Subcutaneous abdominal adipose tissue (tissue), 5 donors: Measurements from ENCODE around the gene SUPT3H.
"Not testable (repeated sequence)": the region's sequence is repeated elsewhere in the genome, so short reads cannot be mapped to it uniquely, and the experiment has no call there.

Source experiments
- H3K27ac ChIP-seq: one replicate; pipeline ENCODE4 v1.7.0; 2013; ENCODE audit warnings: low read depth, mild to moderate bottlenecking, inconsistent platforms, low read length, moderate library complexity
- H3K27me3 ChIP-seq, 5 donors: one replicate each; pipeline ENCODE4 v1.7.0; 2013; ENCODE audit warnings: low read length in 5 of 5, inconsistent platforms in 1 of 5; ENCODE audit not compliant: control insufficient read depth in 5 of 5, insufficient read depth in 4 of 5
- H3K36me3 ChIP-seq, 5 donors: one replicate each; pipeline ENCODE4 v1.7.0; 2013; ENCODE audit warnings: low read length in 5 of 5; ENCODE audit not compliant: control insufficient read depth in 5 of 5, insufficient read depth in 5 of 5
- H3K4me1 ChIP-seq, 5 donors: one replicate each; pipeline ENCODE4 v1.7.0; 2013; ENCODE audit warnings: low read length in 5 of 5, mild to moderate bottlenecking in 3 of 5, moderate library complexity in 1 of 5; ENCODE audit not compliant: control insufficient read depth in 5 of 5, insufficient read depth in 5 of 5
- H3K4me3 ChIP-seq, 5 donors: one replicate each; pipeline ENCODE4 v1.7.0; 2013; ENCODE audit warnings: low read length in 5 of 5, low read depth in 1 of 5
- H3K9ac ChIP-seq, 5 donors: one replicate each; pipeline ENCODE4 v1.7.0; 2013; ENCODE audit warnings: low read length in 5 of 5, mild to moderate bottlenecking in 4 of 5, moderate library complexity in 3 of 5
- H3K9me3 ChIP-seq, 5 donors: one replicate each; pipeline ENCODE4 v1.7.0; 2013; ENCODE audit warnings: low read length in 5 of 5; ENCODE audit not compliant: control insufficient read depth in 5 of 5
- donor health status: healthy.
- donor health status: healthy.
- donor health status: healthy.
- donor health status: healthy.
- donor health status: healthy.

The SUPT3H gene

GRCh38 chr6:45277741-45278140 lies 100.0 kb downstream of the SUPT3H start:
- H3K4me1 ChIP-seq, H3K9ac ChIP-seq, H3K27ac ChIP-seq, H3K36me3 ChIP-seq, H3K9me3 ChIP-seq, H3K4me3 ChIP-seq, H3K27me3 ChIP-seq: not testable (repeated sequence)

GRCh38 chr6:45275358-45275757 lies 102.4 kb downstream of the SUPT3H start:
- H3K4me3 ChIP-seq: no peak overlapping the region
- no peak overlapping the region for H3K27ac ChIP-seq
- no peaks in the 10 kb centered on the region for H3K36me3 ChIP-seq
- H3K9ac ChIP-seq: no peak overlapping the region
- no peaks in the 10 kb centered on the region for H3K27me3 ChIP-seq
- H3K4me1 ChIP-seq: no peaks in the 10 kb centered on the region
- peaks cover 0 to 5% (median 0%) of the 10 kb centered on the region in 5 donors for H3K9me3 ChIP-seq

GRCh38 chr6:45272626-45273025 lies 105.1 kb downstream of the SUPT3H start:
- H3K9me3 ChIP-seq: peaks cover 0 to 5% (median 0%) of the 10 kb centered on the region in 5 donors

GRCh38 chr6:45265246-45265645 lies 112.5 kb downstream of the SUPT3H start:
- Histone ChIP-seq H3K27me3 (no peaks in the 10 kb centered on the region), H3K36me3 (no peaks in the 10 kb centered on the region), H3K9ac (no peak overlapping the region), H3K4me1 (no peaks in the 10 kb centered on the region), H3K27ac (no peak overlapping the region), H3K9me3 (no peaks in the 10 kb centered on the region), H3K4me3 (no peak overlapping the region)

More at GRCh38 chr6:45272626-45273025, 105.1 kb downstream of the SUPT3H start:
- Histone ChIP-seq H3K27me3 (no peaks in the 10 kb centered on the region), H3K36me3 (no peaks in the 10 kb centered on the region), H3K4me3 (no peak overlapping the region), H3K4me1 (no peaks in the 10 kb centered on the region), H3K9ac (no peak overlapping the region), H3K27ac (no peak overlapping the region)

- Histone ChIP-seq H3K4me3 (no peak overlapping the region), H3K36me3 (no peaks in the 10 kb centered on the region), H3K27ac (no peak overlapping the region), H3K9me3 (no peaks in the 10 kb centered on the region), H3K27me3 (no peaks in the 10 kb centered on the region), H3K4me1 (no peaks in the 10 kb centered on the region), H3K9ac (no peak overlapping the region)
Observed at GRCh38 chr6:45260696-45261095, 117.0 kb downstream of the SUPT3H start.

GRCh38 chr6:45256697-45257695 lies 120.7 kb downstream of the SUPT3H start:
- no peak overlapping the region for H3K9ac ChIP-seq

GRCh38 chr6:45255434-45255833 lies 122.3 kb downstream of the SUPT3H start:
- Histone ChIP-seq H3K4me3 (no peak overlapping the region), H3K27me3 (no peaks in the 10 kb centered on the region), H3K9me3 (no peaks in the 10 kb centered on the region), H3K9ac (no peak overlapping the region), H3K27ac (no peak overlapping the region), H3K4me1 (no peaks in the 10 kb centered on the region), H3K36me3 (no peaks in the 10 kb centered on the region)

More at GRCh38 chr6:45256697-45257695, 120.7 kb downstream of the SUPT3H start:
- H3K27ac ChIP-seq: no peak overlapping the region
- no peaks in the 10 kb centered on the region for H3K36me3 ChIP-seq
- H3K4me3 ChIP-seq: no peak overlapping the region
- no peaks in the 10 kb centered on the region for H3K9me3 ChIP-seq
- H3K4me1 ChIP-seq: no peaks in the 10 kb centered on the region
- H3K27me3 ChIP-seq: no peaks in the 10 kb centered on the region

GRCh38 chr6:45254253-45254652 lies 123.5 kb downstream of the SUPT3H start:
- H3K27ac ChIP-seq: no peak overlapping the region
- H3K36me3 ChIP-seq: no peaks in the 10 kb centered on the region
- no peaks in the 10 kb centered on the region for H3K9me3 ChIP-seq
- no peaks in the 10 kb centered on the region for H3K27me3 ChIP-seq
- no peaks in the 10 kb centered on the region for H3K4me1 ChIP-seq
- H3K4me3 ChIP-seq: no peak overlapping the region
- no peak overlapping the region for H3K9ac ChIP-seq

- no peaks in the 10 kb centered on the region for H3K36me3 ChIP-seq
- no peaks in the 10 kb centered on the region for H3K4me1 ChIP-seq
- H3K27me3 ChIP-seq: no peaks in the 10 kb centered on the region
- H3K27ac ChIP-seq: no peak overlapping the region
- H3K4me3 ChIP-seq: no peak overlapping the region
- no peaks in the 10 kb centered on the region for H3K9me3 ChIP-seq
- H3K9ac ChIP-seq: no peak overlapping the region
Observed at GRCh38 chr6:45253453-45253852, 124.3 kb downstream of the SUPT3H start.

- Histone ChIP-seq H3K4me1 (no peaks in the 10 kb centered on the region), H3K4me3 (no peak overlapping the region), H3K9me3 (peaks cover 0 to 15% (median 13%) of the 10 kb centered on the region in 5 donors), H3K36me3 (peaks cover 0 to 3% (median 0%) of the 10 kb centered on the region in 5 donors), H3K27me3 (no peaks in the 10 kb centered on the region), H3K27ac (no peak overlapping the region), H3K9ac (no peak overlapping the region)
Observed at GRCh38 chr6:45231660-45232059, 146.1 kb downstream of the SUPT3H start.
